ENCODE measurements around the gene PIM2. TPM values are rescaled to one million over a fixed set of nuclear protein-coding genes. Genes with fewer than 3 reads are reported as not detected.
A peak's percentile ranks its signal among the peaks of the same experiment; 100 is the strongest.

Gene PIM2
- total and polyA plus RNA-seq, 5 experiments from 2014 or later, result 126 to 331 (median 170) TPM

- Mint-ChIP-seq H3K4me3 (peak overlapping the region; percentile 95 to 99 (median 98)), H3K27me3 (peaks cover 0 to 2% (median 0%) of the 10 kb centered on the region in 5 donors), H3K36me3 (peaks cover 11 to 65% (median 18%) of the 10 kb centered on the region in 3 donors), H3K9me3 (no peaks in the 10 kb centered on the region), H3K4me1 (peaks cover 14 to 69% (median 49%) of the 10 kb centered on the region in 4 donors), H3K27ac (peak overlapping the region; percentile 87 to 99 (median 97))
- peak; percentile 30 to 34 for ATAC-seq
- peak; percentile 70 to 95 (median 89) for DNase-seq
- POLR2A ChIA-PET, result interaction anchor here (0.6 to 11.5 kb wide), 12 partner anchors 15 to 286 kb away, joined by 3 to 276 read pairs (median 5); partner anchors contain the start of genes OTUD5, PQBP1 and TIMM17B
Observed at GRCh38 chrX:48917139-48918001, 1.5 kb downstream of the PIM2 start.

- POLR2A ChIA-PET, result interaction anchor here (0.6 to 7.1 kb wide), 7 partner anchors 17 to 44 kb away, joined by 3 to 91 read pairs (median 4); partner anchors contain the start of genes PQBP1 and TIMM17B
- H3K9me3 Mint-ChIP-seq, result peaks cover 0 to 2% (median 0%) of the 10 kb centered on the region in 9 donors
- DNase-seq (no peak), ATAC-seq (no peak)
- H3K27me3 Mint-ChIP-seq, result peaks cover 0 to 2% (median 0%) of the 10 kb centered on the region in 5 donors
- peak overlapping the region in 8 of 10 donors; percentile 35 to 90 (median 66) for H3K27ac Mint-ChIP-seq
- H3K4me3 Mint-ChIP-seq, result peak overlapping the region; percentile 95 to 99 (median 98)
- peaks cover 11 to 67% (median 18%) of the 10 kb centered on the region in 3 donors for H3K36me3 Mint-ChIP-seq
- H3K4me1 Mint-ChIP-seq, result peaks cover 23 to 69% (median 52%) of the 10 kb centered on the region in 4 donors
Observed at GRCh38 chrX:48914593-48915493, 4.0 kb downstream of the PIM2 start.

GRCh38 chrX:48913605-48914366 is 5.0 kb downstream of the PIM2 start:
- POLR2A ChIA-PET, result interaction anchor here (0.6 to 7.1 kb wide), 6 partner anchors 11 to 45 kb away, joined by 3 to 91 read pairs (median 12); partner anchors contain the start of genes PQBP1 and TIMM17B
- peaks cover 20 to 65% (median 48%) of the 10 kb centered on the region in 4 donors for H3K4me1 Mint-ChIP-seq
- peak overlapping the region; percentile 35 to 98 (median 66) for H3K27ac Mint-ChIP-seq
- DNase-seq, result no peak
- peak overlapping the region; percentile 53 to 99 (median 98) for H3K4me3 Mint-ChIP-seq
- ATAC-seq, result no peak
- H3K27me3 Mint-ChIP-seq, result peaks cover 0 to 2% (median 0%) of the 10 kb centered on the region in 5 donors
- H3K36me3 Mint-ChIP-seq, result peaks cover 11 to 67% (median 18%) of the 10 kb centered on the region in 3 donors
- H3K9me3 Mint-ChIP-seq, result peaks cover 0 to 2% (median 0%) of the 10 kb centered on the region in 9 donors

- peak; percentile 72 to 94 (median 90) for DNase-seq
- POLR2A ChIA-PET, result interaction anchor here (0.6 to 7.1 kb wide), 22 partner anchors 8 to 361 kb away, joined by 3 to 91 read pairs (median 4); partner anchors contain the start of genes HDAC6, OTUD5, PQBP1 and TFE3
- Mint-ChIP-seq H3K9me3 (peaks cover 0 to 2% (median 0%) of the 10 kb centered on the region in 9 donors), H3K27me3 (no peaks in the 10 kb centered on the region), H3K36me3 (peaks cover 0 to 54% (median 6%) of the 10 kb centered on the region in 3 donors), H3K4me1 (peaks cover 16 to 59% (median 47%) of the 10 kb centered on the region in 4 donors), H3K27ac (peak within 1 kb of the TSS; percentile 88 to 98 (median 96)), H3K4me3 (peak within 1 kb of the TSS; percentile 89 to 97 (median 94))
- peak; percentile 79 to 80 for ATAC-seq
Observed at GRCh38 chrX:48911412-48912182, 7.2 kb downstream of the PIM2 start, which contains the start of gene SLC35A2. Gene SLC35A2, minus strand, starts transcription at chrX:48911646. Its CDS starts 10 bp downstream, at chrX:48911636.

- peak; percentile 5 to 15 for ATAC-seq
- H3K36me3 Mint-ChIP-seq, result peaks cover 0 to 47% (median 0%) of the 10 kb centered on the region in 3 donors
- peak in 1 of 10 donors; percentile 66 for DNase-seq
- peak overlapping the region; percentile 89 to 97 (median 94) for H3K4me3 Mint-ChIP-seq
- H3K4me1 Mint-ChIP-seq, result peaks cover 16 to 53% (median 46%) of the 10 kb centered on the region in 4 donors
- peaks cover 0 to 2% (median 0%) of the 10 kb centered on the region in 9 donors for H3K9me3 Mint-ChIP-seq
- POLR2A ChIA-PET, result interaction anchor here (1.0 to 7.1 kb wide), 12 partner anchors 8 to 263 kb away, joined by 3 to 91 read pairs (median 7); partner anchors contain the start of genes HDAC6, PQBP1 and TIMM17B
- peak overlapping the region; percentile 88 to 98 (median 96) for H3K27ac Mint-ChIP-seq
- no peaks in the 10 kb centered on the region for H3K27me3 Mint-ChIP-seq
Observed at GRCh38 chrX:48910926-48911411, 7.9 kb downstream of the PIM2 start.

- H3K36me3 Mint-ChIP-seq, result peaks cover 0 to 43% (median 0%) of the 10 kb centered on the region in 3 donors
Observed at GRCh38 chrX:48909703-48910294, 9.0 kb downstream of the PIM2 start.

GRCh38 chrX:48908600-48908999 is 10.2 kb downstream of the PIM2 start:
- POLR2A ChIA-PET, result no interaction called here
- Mint-ChIP-seq H3K27me3 (no peaks in the 10 kb centered on the region), H3K27ac (peak overlapping the region in 1 of 10 donors; percentile 28), H3K4me1 (peaks cover 16 to 31% (median 28%) of the 10 kb centered on the region in 4 donors), H3K4me3 (no peak overlapping the region), H3K36me3 (peaks cover 0 to 37% (median 0%) of the 10 kb centered on the region in 3 donors), H3K9me3 (peaks cover 0 to 2% (median 0%) of the 10 kb centered on the region in 9 donors)
- DNase-seq (no peak), ATAC-seq (no peak)

More at GRCh38 chrX:48909703-48910294, 9.0 kb downstream of the PIM2 start:
- H3K4me1 Mint-ChIP-seq, result peaks cover 16 to 43% (median 38%) of the 10 kb centered on the region in 4 donors
- H3K27me3 Mint-ChIP-seq, result no peaks in the 10 kb centered on the region
- ATAC-seq (no peak), DNase-seq (no peak)
- H3K9me3 Mint-ChIP-seq, result peaks cover 0 to 2% (median 0%) of the 10 kb centered on the region in 9 donors
- peak overlapping the region in 2 of 10 donors; percentile 52 to 88 for H3K27ac Mint-ChIP-seq
- POLR2A ChIA-PET, result no interaction called here
- peak overlapping the region in 2 of 10 donors; percentile 18 to 90 for H3K4me3 Mint-ChIP-seq

GRCh38 chrX:48905090-48905790 is 13.6 kb downstream of the PIM2 start:
- ATAC-seq (no peak), DNase-seq (no peak)
- Mint-ChIP-seq H3K36me3 (peaks cover 0 to 47% (median 0%) of the 10 kb centered on the region in 3 donors), H3K27me3 (no peaks in the 10 kb centered on the region), H3K9me3 (no peaks in the 10 kb centered on the region), H3K4me3 (no peak overlapping the region), H3K4me1 (peaks cover 0 to 8% (median under 1%) of the 10 kb centered on the region in 4 donors), H3K27ac (no peak overlapping the region)
- POLR2A ChIA-PET, result no interaction called here

- ATAC-seq (no peak), DNase-seq (no peak)
- Mint-ChIP-seq H3K27me3 (no peaks in the 10 kb centered on the region), H3K36me3 (peaks cover 0 to 47% (median 0%) of the 10 kb centered on the region in 3 donors), H3K4me1 (peaks cover 0 to 8% (median 1%) of the 10 kb centered on the region in 4 donors), H3K4me3 (no peak overlapping the region), H3K27ac (no peak overlapping the region), H3K9me3 (no peaks in the 10 kb centered on the region)
- POLR2A ChIA-PET, result interaction anchor here (0.6 kb wide), 1 partner anchor 8 kb away, joined by 5 read pairs; no protein-coding TSS in a partner anchor
Observed at GRCh38 chrX:48904626-48905025, 14.2 kb downstream of the PIM2 start.
